ENCODE results near the gene CFL1. TPM values are rescaled to one million over a fixed set of nuclear protein-coding genes. Genes with fewer than 3 reads are reported as not detected.

The CFL1 gene
- total and polyA plus RNA-seq, 2 experiments from 2014 or later: 1,393 to 2,124 TPM

- Histone ChIP-seq H3K27ac (ENCODE audit: low read depth) (no peak overlapping the region), H3F3A (replicated peaks; ENCODE audit: low read depth) (no peaks in the 10 kb centered on the region), H3K4me3 (no peak overlapping the region), H3K27me3 (ENCODE audit: insufficient read depth) (peaks cover 43% of the 10 kb centered on the region), H3K9me2 (ENCODE audit: insufficient read depth) (no peaks in the 10 kb centered on the region), H3K4me2 (no peak overlapping the region), H4K20me1 (replicated peaks; ENCODE audit: insufficient read depth) (no peaks in the 10 kb centered on the region), H2AFZ (no peak overlapping the region), H3K36me3 (ENCODE audit: insufficient read depth) (no peaks in the 10 kb centered on the region), H3K4me1 (ENCODE audit: insufficient read depth) (no peaks in the 10 kb centered on the region; the same call in 1 of the 2 replicates), H3K79me2 (replicated peaks; ENCODE audit: insufficient read depth) (no peaks in the 10 kb centered on the region)
- H3K9me3 Mint-ChIP-seq: no peaks in the 10 kb centered on the region
- H3K27me3 Mint-ChIP-seq (ENCODE audit: insufficient read depth, low read depth, poor library complexity): peaks cover 28% of the 10 kb centered on the region
- no peak overlapping the region; the same call in 2 of the 3 replicates for H3K4me3 Mint-ChIP-seq
- H3K36me3 Mint-ChIP-seq (ENCODE audit: low read depth): no peaks in the 10 kb centered on the region
- H3K27ac Mint-ChIP-seq: no peak overlapping the region
- peaks cover 5% of the 10 kb centered on the region for H3K4me1 Mint-ChIP-seq
- TF ChIP-seq REST (IDR thresholded peaks at IDR 0.05; ENCODE audit: unreplicated experiment): no peak
- TF ChIP-seq EZH2 (IDR thresholded peaks at IDR 0.05; ENCODE audit: low read depth, unreplicated experiment): no peak
- TF ChIP-seq ZNF331 (CRISPR knock-in tag; IDR thresholded peaks at IDR 0.05; ENCODE audit: low read depth): no peak
- TF ChIP-seq ZNF462 (CRISPR knock-in tag; IDR thresholded peaks at IDR 0.05): no peak
- no peak for TF ChIP-seq CTCF (conservative IDR thresholded peaks at IDR 0.05; ENCODE audit: low read depth in 2 of 2)
- no peak for TF ChIP-seq STAT1 (IDR thresholded peaks at IDR 0.05; ENCODE audit: unreplicated experiment)
- TF ChIP-seq EZH2phosphoT487 (IDR thresholded peaks at IDR 0.05; ENCODE audit: unreplicated experiment): no peak
- TF ChIP-seq ZNF114 (CRISPR knock-in tag; IDR thresholded peaks at IDR 0.05): no peak
- no peak for TF ChIP-seq CREB1 (CRISPR knock-in tag; IDR thresholded peaks at IDR 0.05; ENCODE audit: low read depth)
- no peak for TF ChIP-seq JUNB (IDR thresholded peaks at IDR 0.05; ENCODE audit: unreplicated experiment)
- TF ChIP-seq ETS1 (IDR thresholded peaks at IDR 0.05): no peak
- TF ChIP-seq NANOG (IDR thresholded peaks at IDR 0.05; ENCODE audit: borderline replicate concordance): no peak
- TF ChIP-seq POLR2AphosphoS5 (IDR thresholded peaks at IDR 0.05; ENCODE audit: low read depth): no peak
- no peak for ATAC-seq
- no peak for DNase-seq (ENCODE audit: low spot score)
Observed at GRCh38 chr11:65906602-65907001, 48.6 kb upstream of the CFL1 start.

All from GM23338 (cell line).